Hindlimb muscle (tissue), 1 donor: Measurements from ENCODE around the gene ZCCHC24. TPM values are rescaled to one million over a fixed set of nuclear protein-coding genes. Genes with fewer than 3 reads are reported as not detected.

ENCODE experiments used
- DNase-seq: peaks from one replicate; pipeline ENCODE4 v3.0.0-alpha.2; 2013
- polyA plus RNA-seq: library from polyadenylated mRNA; unstranded; fragments of 120-200 nt; gene quantifications from one replicate; pipeline ENCODE4 v1.2.1, GENCODE V29; 2013; ENCODE audit not compliant: insufficient read length

Gene ZCCHC24
- polyA plus RNA-seq, 1 donor = 82.0 TPM

DNA sequence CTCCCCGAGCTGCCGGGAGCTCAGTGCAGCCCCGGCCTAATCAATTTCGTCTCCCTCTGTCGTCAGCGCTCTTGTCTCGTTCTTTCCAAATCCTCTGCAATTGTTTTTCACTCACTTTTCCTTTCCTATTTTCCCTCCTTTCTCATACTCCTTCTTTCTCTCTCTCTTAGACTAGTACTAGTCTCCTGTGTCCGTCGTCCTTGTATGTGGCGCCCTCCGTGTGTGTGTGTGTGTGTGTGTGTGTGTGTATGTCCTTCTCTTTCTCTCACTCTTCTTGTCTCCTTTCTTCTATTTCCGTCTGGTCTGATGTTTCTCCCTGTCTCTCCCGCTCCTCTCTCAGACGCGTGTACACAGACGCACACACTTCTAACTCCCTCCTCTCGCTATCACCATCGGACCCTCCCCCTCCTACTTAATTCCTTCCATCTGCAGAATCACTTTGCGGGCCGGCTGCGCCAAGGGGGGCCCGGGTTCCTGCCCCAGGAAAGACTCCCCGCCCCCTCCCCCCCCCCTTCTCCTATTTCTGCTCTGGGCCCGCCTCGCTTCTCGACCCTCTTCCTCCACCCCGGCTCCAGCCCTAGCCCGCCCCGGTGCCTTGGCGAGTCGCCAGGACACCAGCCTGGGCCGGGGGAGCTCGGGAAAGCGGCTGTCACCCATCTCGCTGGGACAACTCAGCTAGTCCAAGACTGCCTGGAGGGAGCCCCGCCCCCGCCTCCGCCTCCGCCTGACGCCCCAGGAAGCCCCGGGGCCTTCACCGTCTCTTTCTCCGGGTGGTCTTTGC, 743 bp upstream of the ZCCHC24 start:
- DNase-seq = peak; percentile 71

DNA sequence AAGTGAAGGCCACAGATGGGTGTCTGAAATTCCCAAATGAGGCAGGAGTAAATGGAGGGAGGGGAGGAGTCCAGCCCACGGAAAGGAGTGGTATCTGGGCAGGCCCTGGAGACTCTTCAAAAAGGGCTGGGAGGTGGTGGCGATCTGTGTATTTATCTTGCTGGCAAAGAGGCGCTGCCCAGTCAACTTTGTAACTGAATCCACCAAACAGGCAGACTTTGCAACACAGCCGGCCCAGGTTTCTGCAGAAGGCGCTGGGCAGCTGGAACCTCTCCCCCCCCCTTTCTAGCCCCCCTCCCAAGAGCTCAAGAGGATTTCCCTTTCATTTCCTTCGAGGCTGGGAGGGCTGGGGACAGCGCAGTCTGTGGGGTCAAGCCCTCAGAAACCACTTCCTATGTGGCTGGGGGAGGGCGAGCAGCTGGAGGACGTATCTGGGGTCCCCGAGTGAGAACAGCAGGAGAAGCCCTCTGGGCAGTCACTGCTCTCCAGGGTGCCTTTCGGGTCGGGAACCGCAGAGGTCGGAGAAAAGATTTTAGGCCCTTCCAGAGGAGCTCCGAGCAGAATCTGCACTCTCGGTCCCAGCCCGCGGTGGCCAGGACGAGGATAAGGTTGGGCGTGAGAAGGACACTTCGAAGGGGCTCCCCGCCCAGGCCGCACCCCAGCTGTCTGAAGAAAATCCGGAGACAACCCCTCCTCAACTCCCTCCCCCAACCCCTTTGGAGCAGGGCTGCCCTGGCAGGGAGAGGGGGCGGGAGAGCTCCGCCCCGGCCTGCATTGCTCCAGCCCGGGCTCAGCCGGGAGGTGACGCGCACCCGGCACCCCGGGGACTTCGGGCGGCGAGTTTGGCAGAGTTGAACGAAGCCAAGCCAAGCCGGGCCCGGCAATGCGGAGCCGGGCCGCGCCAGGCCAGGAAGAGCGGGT, 965 bp downstream of the ZCCHC24 start:
- DNase-seq = peak; percentile 59

DNA sequence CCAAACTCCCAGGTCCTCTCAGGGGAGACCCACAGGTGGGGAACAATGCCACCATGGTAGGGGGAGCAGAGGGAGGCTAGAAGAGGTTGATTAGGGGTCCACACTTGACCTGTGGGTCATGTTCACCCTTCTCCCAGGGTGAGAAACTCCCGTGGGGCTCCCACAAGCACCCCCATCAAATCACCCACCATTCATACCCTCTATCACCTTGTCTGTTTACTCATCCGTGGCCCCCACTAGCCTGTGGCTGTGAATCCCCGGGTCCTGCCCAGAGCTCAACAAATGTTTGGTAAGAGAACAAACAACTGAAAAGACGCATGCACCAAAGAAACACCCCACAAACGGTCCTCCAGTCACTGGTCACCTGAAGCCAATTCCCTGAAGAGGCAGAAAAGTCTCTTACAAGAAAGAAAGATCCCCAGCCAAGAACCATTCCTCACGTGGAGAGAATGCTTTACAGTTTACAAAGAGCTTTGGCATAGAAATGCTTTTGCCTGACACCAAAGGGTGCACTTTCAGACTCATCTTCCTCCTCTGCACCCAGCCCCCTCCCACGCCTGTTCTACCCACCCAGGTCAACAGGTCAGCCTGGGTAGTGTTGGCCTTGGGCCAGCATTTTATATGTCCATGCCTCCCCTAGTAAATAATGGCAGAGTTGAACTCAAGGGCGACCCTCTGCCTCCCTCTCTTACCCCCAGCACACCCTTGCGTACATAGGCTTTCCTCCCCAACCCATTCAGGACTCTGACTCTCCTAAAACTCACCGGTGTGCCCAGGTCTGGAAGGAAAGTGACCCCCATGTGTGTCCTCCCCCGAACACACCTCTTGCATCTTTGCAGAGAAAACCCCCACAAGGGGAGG, 1.9 kb downstream of the ZCCHC24 start:
- no peak for DNase-seq

DNA sequence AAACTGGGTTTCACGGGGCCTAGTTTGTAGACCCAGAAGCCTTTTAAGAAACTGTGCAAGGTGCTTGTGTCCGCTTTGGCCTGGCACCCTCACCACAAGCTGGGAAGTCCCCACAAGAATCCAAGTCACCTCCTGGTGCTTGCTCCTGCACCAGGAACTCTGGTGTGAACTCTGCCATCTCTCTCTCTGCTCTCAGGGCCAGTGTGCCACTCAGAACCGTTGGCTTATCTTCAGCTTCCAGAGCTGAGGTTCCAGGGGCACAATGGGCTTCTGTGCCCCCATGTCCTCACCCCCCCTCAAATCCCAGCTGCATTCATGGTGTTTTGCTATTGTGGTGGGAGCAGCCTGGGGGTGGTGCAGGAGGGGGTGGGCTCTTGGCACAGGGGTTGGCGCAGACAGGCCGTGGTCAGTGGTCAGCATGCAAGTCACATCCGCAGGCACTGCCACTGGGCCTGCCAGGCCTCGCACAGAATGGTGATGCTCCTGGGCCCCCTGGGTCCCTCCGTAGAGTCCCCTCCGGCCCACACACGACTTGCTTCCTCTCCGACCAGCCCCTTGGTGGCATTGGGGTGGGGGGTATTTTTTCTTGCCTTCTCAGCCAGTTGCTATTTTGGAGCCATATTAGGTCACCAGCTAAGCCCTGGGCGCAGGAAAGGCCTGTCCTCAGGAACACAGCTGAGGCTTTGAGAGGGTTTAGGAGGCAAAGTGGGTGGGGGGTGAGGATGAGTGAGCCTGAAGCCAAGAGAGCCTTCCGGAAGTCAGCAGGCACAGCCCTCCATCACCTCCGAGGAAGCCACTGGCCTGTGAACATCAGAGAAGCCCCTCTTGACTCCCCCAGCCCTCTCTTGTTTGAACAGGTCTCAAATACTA, 3.0 kb downstream of the ZCCHC24 start:
- no peak for DNase-seq

DNA sequence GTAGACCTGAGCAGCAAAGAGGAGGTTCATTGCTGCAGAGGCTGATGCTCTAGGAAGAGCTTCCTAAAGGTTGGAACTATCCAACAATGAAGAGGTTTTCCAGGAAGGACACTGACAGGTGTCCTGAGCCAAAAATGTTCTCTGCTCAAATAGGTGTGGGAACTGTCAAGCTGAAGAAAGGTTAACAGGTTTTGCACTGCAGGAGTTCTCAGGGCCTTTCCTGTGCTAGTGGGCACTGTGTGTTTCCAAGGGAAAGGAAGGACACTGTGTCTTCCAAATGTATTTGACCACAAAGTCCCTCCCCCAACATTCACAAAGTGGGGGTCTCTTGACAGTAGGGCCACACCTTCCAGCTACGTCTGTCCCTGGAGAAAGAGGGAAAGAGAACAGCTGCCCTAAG, 4.0 kb downstream of the ZCCHC24 start:
- DNase-seq = no peak

DNA sequence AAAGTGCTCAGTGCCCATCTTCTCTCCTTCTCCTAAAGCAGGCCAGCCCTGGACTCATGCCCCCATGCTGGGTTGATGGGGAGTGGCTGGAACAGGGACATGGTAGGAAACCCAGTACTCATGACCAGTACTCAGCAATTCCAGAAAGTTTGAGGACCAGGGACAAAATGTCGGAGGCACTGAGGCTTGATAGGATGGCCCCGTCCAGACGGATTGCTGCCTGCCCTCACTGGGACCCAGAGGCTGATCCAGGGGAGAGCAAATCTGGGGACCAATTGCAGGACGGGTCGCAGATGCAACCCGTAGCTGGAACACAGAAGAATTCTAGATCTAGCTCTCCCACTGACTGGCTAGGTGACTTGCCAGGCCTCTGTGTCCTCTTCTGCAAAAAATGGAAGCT, 5.1 kb downstream of the ZCCHC24 start:
- no peak for DNase-seq

DNA sequence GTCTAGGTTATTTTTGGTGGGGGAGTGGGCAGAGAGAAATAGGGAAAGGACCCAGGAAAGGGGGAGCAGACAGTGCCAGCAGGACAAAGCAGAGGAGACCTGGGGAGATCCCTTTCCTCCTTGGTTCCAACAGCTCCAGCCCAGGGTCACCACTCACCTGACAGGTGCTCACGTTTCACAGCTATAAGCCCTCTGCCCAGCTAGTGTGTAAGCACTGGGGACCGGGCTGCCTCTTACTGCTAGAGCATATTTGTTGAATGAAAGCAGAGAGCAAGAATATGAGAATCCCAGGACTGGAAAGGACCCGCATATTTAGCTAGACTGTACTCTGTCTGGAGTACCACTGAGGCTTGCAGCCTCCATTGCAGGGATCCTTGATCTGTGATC, 6.7 kb downstream of the ZCCHC24 start:
- DNase-seq = no peak

DNA sequence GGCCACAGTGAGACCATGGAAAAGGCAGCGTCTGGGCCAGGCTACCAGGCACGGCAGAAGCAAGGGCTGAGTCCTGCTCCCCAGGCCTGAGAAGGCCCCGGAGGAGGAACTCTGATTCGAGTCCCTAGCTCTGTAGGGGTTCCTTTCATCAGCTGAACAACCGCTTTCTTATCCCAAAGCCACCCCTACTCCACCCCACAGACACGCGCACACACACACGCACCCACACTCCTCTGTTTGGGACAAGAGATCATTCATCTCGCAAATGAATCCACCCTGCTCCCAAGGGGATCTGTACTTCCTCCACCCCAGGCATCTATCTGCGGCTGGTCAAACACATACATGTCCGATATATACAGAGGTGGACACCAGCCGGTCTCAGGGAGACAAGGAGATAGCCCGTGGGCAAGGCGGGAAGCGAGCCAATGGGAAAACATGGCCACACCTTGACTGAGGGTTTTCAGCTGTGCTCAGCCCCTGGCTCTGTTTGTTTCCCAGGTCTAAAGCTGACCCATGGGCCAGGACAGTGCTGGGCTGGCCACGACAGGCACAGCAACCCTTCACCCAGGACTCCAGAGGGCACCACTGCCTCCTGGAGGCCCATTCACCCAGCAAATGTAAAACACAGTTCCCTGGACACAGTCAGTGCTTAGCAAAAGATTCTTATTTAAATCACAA, 7.3 kb downstream of the ZCCHC24 start:
- DNase-seq = no peak

DNA sequence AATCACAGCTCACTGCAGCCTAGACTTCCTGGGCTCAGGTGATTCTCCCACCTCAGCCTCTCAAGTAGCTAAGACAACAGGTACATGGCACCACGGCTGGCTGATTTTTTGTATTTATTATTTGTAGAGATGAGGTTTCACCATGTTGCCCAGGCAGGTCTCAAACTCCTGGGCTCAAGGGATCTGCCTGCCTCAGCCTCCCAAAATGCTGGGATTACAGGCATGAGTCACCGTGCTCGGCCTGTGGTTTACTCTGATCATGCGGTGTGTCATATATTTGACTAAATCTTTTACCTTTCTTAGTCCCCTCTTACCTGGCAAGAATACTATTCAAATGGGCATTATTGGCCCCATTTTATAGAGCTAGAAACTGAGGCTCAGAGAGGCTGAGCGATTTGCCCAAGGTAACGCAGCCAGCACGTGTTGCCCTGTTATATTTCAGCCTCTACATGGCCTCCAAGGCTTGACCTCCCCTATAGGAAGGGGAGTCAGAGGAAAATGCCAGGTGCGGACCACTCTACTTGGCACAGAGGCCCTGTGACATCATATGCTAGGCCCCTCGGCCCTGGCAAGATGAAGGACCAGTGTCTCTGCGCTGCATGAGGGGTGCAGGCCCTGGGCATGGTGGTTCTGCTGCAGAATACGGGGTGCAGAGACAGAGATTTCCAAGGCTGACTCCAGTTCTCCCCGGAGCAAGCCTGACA, 8.2 kb downstream of the ZCCHC24 start:
- DNase-seq = no peak

DNA sequence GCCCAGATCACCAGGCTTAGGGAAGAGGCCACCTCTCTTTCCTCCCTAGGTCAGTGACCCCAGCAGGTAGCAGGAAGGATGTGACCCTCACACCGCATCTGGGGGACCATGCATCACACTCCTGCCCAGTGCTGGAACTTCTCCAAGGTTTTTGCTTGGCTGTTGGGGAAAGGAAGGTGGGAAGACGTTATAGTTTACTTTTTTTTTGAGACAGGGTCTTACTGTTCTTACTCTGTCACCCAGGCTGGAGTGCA, 8.6 kb downstream of the ZCCHC24 start:
- DNase-seq = no peak

DNA sequence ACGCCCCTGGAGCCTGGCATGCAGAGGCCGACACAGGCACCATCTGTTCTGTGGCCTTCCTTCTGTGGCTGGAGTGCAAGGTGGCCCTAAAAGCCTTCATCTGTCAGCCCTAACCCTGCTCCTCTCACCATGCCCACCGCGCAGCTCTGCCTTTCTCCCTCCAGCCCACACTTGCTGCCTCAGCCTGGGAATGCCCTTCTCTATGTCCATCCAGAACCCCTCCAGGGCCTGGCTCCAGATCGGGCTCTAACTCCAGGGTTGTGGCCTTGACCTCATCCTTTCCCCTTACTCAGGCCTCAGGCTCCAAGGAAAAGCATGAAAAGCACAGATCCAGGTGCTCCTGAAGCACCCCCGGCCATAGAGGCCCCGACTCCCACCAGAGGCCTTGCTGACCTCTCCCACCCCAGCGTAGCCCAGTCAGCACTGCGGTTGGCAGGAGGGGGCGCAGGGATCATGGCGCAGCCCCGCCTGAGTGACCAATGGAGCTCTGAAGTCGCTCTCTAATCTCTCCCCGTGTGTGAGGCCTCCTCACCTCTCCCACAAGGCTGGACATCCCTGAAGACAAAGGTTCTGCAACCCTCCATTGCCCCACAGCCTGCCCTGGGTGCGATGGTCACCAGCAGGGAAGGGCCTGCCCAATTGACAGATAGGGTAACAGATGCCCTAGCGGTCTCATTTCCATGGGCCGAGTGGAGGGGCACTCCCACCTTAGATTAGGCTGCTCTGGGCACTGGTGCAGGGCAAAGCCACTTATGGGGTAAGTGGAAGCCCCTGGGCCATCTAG, 9.2 kb downstream of the ZCCHC24 start:
- DNase-seq = no peak

DNA sequence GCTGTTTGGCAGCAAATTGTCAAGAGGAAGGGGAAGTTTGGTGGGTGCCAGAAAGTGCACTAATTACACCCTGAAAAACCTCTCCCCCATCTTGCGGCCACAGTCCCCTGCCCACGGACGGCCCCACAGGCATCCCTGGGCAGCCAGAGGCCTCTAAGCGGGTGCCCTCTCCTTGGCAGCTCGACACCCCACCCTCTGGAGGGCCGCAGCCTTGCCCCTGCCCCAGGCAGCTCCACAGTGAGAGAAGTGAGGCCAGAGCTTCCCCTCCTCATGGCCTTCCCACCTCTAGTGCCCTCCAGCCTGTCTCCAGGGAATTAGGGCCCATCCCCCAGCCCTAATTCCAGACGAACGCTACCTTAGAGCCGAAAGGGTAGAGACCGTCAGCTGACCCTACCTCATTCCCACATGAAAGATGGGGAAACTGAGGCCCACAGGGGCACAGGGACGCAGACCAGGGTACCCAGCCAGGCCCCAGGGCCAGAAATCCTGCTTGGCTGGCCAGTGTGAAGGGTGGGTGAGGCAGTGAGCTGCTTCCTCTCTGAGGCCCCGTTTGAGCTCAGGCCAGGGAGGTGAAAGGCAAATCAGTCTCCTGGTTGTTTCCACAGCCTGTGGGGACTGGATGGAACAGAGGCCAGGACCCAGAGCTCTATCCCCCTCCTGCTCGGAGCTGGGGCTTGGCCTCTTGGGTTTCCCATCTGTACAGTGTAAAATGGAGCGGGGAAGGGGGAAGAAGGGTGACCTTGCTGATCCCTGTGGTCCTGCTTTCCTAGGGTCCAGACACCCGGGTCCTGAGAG, 10.0 kb downstream of the ZCCHC24 start:
- DNase-seq = no peak

DNA sequence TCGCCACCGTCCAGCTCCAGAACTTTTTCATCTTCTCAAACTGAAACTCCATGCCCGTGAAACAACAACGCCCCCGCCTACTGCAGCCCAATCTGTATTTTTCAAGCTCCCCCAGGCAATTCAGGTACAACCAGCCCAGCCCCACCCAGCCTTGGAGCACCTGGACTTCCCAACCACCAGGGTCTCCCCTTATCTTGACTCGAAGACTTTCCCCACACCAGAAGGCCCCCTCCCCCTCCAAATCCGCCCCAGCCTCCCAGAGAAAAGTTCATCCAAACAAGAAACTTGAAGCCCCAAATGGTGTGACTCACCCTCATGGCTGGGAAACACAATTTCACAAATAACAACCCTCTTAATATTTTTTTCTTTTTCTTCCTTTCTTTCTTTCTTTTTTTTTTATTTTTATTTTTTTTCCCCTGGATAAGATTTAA, 10.6 kb downstream of the ZCCHC24 start:
- DNase-seq = peak; percentile 50

DNA sequence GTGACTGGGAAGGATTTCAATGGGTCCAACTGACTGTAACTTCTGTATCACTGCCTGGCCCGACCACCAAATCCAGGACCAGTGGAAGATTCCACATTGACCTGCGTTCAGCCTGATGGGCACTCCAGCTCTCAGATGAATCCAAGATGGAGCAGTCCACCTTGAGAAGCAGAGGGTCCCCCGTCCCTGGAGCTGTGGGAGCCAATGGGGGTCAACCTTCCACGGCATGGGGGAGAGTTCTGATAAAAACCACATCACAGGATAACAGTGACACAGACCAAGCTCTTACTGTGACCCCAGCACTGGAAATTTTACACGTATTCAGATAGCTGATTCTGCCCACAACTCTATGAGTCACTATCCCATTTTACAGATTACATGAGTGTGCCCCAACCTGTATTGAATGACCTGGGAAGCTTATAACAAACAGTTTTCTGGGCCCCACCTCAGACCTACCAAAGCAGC, 11.2 kb downstream of the ZCCHC24 start:
- DNase-seq = no peak

DNA sequence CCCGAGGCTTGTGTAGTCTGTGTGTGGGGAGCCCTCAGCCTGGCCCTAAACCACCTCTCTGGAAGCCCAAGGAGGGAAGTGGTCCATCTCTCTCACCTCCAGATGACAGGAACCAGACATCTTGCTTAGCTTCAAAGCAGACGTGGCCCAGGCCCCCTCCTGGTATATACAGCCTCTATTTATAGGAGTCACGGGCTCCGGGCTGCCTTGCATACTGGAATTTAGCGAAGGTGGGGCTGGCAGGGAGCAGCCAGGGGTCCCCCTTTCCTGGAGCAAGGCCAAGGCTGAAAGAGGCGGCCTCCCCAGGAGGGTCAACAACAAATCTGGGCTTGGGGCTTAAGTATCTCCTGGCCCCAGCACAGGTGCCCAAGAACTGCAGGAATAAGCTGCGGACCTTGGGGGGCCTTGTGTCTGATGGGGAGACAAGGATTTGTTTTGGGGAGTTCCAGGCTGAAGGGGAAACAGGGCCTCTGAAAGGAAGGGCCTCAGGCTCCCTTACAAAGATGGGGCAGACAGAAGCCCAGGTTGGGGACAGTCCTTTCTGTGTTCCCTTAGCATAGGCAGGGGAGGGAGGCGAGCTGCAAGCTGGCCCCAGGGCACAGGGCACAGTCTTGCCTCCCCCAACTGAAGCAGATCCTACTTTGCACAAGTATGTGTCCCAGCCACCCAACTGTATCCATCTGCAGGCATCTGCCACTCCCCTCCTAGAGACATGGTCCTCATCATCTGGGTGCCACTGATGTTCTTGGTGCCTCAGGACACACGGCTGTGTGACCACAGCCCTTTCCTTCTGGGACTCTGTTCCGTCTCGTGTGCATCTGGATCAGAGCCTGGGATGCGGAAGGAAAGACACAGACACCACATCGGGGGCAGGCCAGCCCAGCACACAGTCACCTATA, 11.9 kb downstream of the ZCCHC24 start:
- no peak for DNase-seq

DNA sequence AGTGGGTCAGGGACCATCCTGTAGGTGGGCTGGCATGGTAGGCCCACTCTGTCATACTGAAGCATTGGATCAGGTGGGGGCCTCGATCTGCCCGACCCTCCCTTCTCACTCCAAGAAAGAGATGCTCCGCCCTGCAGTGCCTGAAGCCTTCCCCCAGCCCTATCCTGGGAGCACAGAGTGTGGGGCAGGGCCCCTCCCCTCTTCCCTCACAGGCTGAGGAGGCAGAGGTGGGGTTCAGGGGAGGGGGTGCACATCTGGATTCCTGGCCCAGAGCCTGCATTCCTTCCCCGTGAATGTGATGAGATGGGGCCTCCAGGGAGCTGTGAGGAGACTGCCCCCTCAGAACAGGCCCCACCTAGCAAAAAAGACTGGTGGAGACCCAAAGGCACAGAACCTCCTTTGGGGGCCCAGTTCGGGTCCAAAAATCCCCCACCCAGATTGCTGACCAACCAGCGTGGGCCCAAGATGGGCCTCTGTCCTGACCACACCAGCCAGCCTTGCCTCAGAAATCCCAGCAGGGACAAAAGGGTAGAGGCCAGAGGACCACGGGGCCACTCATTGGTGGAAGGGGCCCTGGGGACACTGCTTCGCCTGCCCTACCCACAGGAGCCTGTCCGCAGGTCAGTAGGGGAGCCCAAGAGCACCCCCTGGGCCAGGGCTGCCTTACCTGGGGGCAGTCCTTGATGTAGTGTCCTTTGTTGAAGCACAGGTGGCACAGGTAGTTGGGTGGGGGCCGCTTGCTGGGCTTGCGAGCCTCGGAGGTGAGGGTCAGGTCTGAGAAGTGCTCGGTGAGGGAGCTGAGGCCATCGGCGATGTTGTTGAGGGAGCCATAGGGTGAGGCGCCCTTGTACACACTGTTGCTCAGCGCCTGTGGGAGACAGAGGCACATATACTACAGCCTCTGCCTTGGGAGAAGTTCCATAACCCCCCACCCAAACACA, 13.3 kb downstream of the ZCCHC24 start:
- peak; percentile 54 for DNase-seq

DNA sequence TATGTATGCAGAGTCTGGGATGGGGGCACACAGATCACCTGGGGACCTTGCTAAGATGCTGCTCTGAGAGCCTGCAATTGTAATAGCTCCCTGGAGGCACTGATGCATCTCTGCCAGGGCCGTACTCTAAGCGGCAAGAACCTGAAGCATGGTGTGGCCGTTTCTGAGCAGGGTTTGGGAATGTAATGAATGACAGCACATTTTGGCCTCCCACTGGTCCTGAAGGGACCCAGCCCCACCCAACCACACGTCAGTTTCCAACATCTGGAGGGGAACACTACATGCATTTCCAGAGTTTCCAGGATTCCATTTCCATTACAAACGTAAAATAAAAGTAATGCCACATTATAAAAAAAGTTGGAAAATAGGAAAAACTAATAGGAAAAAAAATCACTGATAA, 14.0 kb downstream of the ZCCHC24 start:
- no peak for DNase-seq
